ENCODE measurements around the gene RIMS1. TPM values are rescaled to one million over a fixed set of nuclear protein-coding genes. Genes with fewer than 3 reads are reported as not detected.
A peak's percentile ranks its signal among the peaks of the same experiment; 100 is the strongest.

RIMS1 gene
- 1 to 10 TPM in 2 of 4 donors, under 1 TPM in 1, not detected in 1; 0.10 to 1.4 (median 1.1) TPM for total RNA-seq

DNA sequence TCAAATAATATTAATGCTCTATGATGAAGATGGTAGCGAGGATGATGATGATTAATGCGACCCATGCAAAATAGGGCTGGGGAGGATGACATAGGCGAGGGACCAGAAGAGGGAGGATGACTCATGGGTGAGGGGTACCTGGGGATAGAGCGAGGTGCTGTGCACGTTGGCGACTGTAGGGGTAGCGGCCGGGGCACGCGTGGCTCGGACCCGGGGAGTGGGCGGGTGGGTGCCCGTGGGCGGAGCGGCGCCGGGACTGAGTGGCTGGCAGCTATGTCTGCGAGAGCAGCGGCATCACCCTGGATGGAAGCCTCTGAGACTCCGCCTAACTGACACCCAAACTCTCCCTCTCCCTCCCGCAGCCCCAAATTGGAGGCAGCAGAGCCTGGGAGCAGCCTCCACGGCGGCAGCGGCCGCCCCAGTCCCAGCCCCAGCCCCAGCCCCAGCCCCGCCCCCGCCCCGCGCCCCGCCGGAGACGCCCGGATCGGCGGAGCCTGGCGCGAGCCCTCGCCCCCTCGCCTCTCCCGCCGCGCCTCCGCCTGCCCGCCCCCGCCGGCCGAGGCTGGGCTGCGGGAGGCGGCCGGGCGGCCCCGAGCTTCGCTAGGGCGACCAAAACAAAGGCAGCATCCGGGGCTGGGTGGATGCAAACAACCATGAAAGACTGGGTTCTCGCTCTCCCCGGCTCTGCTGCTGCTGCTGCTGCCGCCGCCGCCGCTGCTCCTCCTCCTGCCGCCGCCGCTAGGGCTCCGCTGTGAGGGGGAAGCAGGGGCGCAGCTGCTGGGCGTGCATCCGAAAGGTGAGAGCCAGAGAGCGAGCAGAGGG lies at the start of gene RIMS1:
TSS of gene RIMS1 (plus strand) at position 367 of the 822 bp plus-strand sequence. CDS start 474 bp downstream, outside the sequence.
- H3K36me3 ChIP-seq: no peaks in the 10 kb centered on the region
- in situ Hi-C loops (cut with MboI; ENCODE audit: low sequenced_read_pairs in 4 of 4): no loop called here
- peaks cover 0 to 3% of the 10 kb centered on the region in 2 donors for H3K4me1 ChIP-seq
- TF ChIP-seq, protein P1, sequence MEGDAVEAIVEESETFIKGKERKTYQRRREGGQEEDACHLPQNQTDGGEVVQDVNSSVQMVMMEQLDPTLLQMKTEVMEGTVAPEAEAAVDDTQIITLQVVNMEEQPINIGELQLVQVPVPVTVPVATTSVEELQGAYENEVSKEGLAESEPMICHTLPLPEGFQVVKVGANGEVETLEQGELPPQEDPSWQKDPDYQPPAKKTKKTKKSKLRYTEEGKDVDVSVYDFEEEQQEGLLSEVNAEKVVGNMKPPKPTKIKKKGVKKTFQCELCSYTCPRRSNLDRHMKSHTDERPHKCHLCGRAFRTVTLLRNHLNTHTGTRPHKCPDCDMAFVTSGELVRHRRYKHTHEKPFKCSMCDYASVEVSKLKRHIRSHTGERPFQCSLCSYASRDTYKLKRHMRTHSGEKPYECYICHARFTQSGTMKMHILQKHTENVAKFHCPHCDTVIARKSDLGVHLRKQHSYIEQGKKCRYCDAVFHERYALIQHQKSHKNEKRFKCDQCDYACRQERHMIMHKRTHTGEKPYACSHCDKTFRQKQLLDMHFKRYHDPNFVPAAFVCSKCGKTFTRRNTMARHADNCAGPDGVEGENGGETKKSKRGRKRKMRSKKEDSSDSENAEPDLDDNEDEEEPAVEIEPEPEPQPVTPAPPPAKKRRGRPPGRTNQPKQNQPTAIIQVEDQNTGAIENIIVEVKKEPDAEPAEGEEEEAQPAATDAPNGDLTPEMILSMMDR (IDR thresholded peaks at IDR 0.05 in 4 of 5, conservative IDR thresholded peaks at IDR 0.05 in 1 of 5): no peak
- no peak for TF ChIP-seq POLR2A (IDR thresholded peaks at IDR 0.05)
- DNase-seq (no peak), ATAC-seq (peak in 1 of 2 donors; percentile 21)
- H3K27ac ChIP-seq: no peak within 1 kb of the TSS
- H3K9me3 ChIP-seq: no peaks in the 10 kb centered on the region
- peak within 1 kb of the TSS; percentile 23 to 34 (median 32) for H3K4me3 ChIP-seq
- intact Hi-C loops (cut with DNase I; ENCODE audit: low total_unique reads): no loop called here
- peaks cover 11 to 20% (median 19%) of the 10 kb centered on the region in 3 donors for H3K27me3 ChIP-seq

DNA sequence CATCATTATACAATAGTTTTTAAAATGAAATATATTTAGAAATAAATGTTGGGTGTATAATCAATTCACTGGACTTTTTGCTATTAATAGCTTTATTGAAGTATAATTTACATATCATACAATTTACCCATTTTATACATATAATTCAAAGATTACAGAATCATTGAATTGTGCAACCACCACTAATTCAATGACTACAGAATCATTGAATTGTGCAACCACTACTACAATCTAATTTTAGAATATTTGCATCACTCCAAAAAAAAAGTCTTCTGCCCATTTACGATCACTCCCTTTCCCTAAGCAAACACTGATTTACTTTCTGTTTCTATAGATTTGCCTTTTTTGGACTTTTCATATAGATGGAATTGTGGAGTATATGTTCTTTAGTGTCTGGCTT lies 35.1 kb upstream of the RIMS1 start:
- Histone ChIP-seq H3K9me3 (no peaks in the 10 kb centered on the region), H3K27ac (no peak overlapping the region), H3K4me1 (no peaks in the 10 kb centered on the region), H3K27me3 (no peaks in the 10 kb centered on the region), H3K4me3 (no peak overlapping the region), H3K36me3 (no peaks in the 10 kb centered on the region)
- no peak for TF ChIP-seq POLR2A (IDR thresholded peaks at IDR 0.05)
- TF ChIP-seq, protein P1 (IDR thresholded peaks at IDR 0.05 in 4 of 5, conservative IDR thresholded peaks at IDR 0.05 in 1 of 5): no peak
- intact Hi-C loops (cut with DNase I; ENCODE audit: low total_unique reads) (no loop called here), in situ Hi-C loops (cut with MboI; ENCODE audit: low sequenced_read_pairs in 4 of 4) (no loop called here)
- ATAC-seq (no peak), DNase-seq (no peak)

GRCh38 chr6:71852948-71853347 lies 33.4 kb upstream of the RIMS1 start:
- Histone ChIP-seq H3K27ac (no peak overlapping the region), H3K4me1 (no peaks in the 10 kb centered on the region), H3K27me3 (no peaks in the 10 kb centered on the region), H3K4me3 (no peak overlapping the region), H3K9me3 (no peaks in the 10 kb centered on the region), H3K36me3 (no peaks in the 10 kb centered on the region)
- intact Hi-C loops (cut with DNase I; ENCODE audit: low total_unique reads) (no loop called here), in situ Hi-C loops (cut with MboI; ENCODE audit: low sequenced_read_pairs in 4 of 4) (no loop called here)
- TF ChIP-seq, protein P1 (IDR thresholded peaks at IDR 0.05 in 4 of 5, conservative IDR thresholded peaks at IDR 0.05 in 1 of 5): no peak
- TF ChIP-seq POLR2A (IDR thresholded peaks at IDR 0.05): no peak
- no peak for DNase-seq
- ATAC-seq: no peak

DNA sequence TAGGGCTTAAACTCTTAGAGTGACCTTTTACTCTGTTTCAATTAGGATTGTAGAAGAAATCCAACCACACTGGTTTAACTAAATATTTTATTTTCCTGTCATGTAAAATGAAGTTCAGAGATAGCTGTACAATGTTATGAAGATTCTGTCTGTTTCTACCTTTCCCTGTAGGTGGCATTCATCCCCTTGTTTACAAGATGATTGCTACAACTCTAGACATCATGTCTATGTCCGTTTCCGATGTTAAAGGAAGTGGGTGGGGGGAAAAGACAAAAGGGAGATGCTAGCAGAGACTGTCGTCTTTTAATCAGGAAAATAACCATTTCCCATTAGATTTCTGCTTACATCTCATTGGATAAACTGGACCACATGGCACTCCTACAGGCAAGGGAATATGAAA lies 30.9 kb upstream of the RIMS1 start:
- no peak for TF ChIP-seq POLR2A (IDR thresholded peaks at IDR 0.05)
- TF ChIP-seq, protein P1 (IDR thresholded peaks at IDR 0.05 in 4 of 5, conservative IDR thresholded peaks at IDR 0.05 in 1 of 5): no peak
- ATAC-seq: no peak
- in situ Hi-C loops (cut with MboI; ENCODE audit: low sequenced_read_pairs in 4 of 4): no loop called here

More for the DNA sequence above, 30.9 kb upstream of the RIMS1 start:
- H3K9me3 ChIP-seq: no peaks in the 10 kb centered on the region
- intact Hi-C loops (cut with DNase I; ENCODE audit: low total_unique reads): no loop called here
- no peaks in the 10 kb centered on the region for H3K27me3 ChIP-seq
- H3K36me3 ChIP-seq: no peaks in the 10 kb centered on the region
- no peak overlapping the region for H3K27ac ChIP-seq
- no peak for DNase-seq
- no peaks in the 10 kb centered on the region for H3K4me1 ChIP-seq
- no peak overlapping the region for H3K4me3 ChIP-seq

All from gastrocnemius medialis (tissue), 4 donors.